ENCODE data around the gene EHBP1. TPM values are rescaled to one million over a fixed set of nuclear protein-coding genes. Genes with fewer than 3 reads are reported as not detected.

The EHBP1 gene
- total RNA-seq, 2 donors from 2014 or later = 22.4 to 22.9 TPM

GRCh38 chr2:62740221-62740620 is 34.7 kb downstream of the EHBP1 start:
- no peak overlapping the region for H3K27ac ChIP-seq
- H3K27me3 ChIP-seq = no peaks in the 10 kb centered on the region
- peaks cover 0 to 9% of the 10 kb centered on the region in 2 donors for H3K4me1 ChIP-seq
- H3K4me3 ChIP-seq = no peak overlapping the region
- no peak for DNase-seq (ENCODE audit: low spot score)
- no peaks in the 10 kb centered on the region for H3K36me3 ChIP-seq
- no peaks in the 10 kb centered on the region for H3K9me3 ChIP-seq
- TF ChIP-seq, protein P1, sequence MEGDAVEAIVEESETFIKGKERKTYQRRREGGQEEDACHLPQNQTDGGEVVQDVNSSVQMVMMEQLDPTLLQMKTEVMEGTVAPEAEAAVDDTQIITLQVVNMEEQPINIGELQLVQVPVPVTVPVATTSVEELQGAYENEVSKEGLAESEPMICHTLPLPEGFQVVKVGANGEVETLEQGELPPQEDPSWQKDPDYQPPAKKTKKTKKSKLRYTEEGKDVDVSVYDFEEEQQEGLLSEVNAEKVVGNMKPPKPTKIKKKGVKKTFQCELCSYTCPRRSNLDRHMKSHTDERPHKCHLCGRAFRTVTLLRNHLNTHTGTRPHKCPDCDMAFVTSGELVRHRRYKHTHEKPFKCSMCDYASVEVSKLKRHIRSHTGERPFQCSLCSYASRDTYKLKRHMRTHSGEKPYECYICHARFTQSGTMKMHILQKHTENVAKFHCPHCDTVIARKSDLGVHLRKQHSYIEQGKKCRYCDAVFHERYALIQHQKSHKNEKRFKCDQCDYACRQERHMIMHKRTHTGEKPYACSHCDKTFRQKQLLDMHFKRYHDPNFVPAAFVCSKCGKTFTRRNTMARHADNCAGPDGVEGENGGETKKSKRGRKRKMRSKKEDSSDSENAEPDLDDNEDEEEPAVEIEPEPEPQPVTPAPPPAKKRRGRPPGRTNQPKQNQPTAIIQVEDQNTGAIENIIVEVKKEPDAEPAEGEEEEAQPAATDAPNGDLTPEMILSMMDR (IDR thresholded peaks at IDR 0.05) = no peak

- Histone ChIP-seq H3K27ac (no peak overlapping the region), H3K4me3 (no peak overlapping the region), H3K9me3 (no peaks in the 10 kb centered on the region), H3K4me1 (peaks cover 0 to 9% of the 10 kb centered on the region in 2 donors), H3K27me3 (no peaks in the 10 kb centered on the region), H3K36me3 (no peaks in the 10 kb centered on the region)
- TF ChIP-seq, protein P1 (IDR thresholded peaks at IDR 0.05) = no peak
- no peak for DNase-seq (ENCODE audit: low spot score)
These were observed 35.6 kb downstream of the EHBP1 start for GRCh38 chr2:62741127-62741526.

GRCh38 chr2:62741954-62742722 is 36.6 kb downstream of the EHBP1 start:
- no peak overlapping the region for H3K4me3 ChIP-seq
- TF ChIP-seq, protein P1 (IDR thresholded peaks at IDR 0.05) = no peak

GRCh38 chr2:62743506-62743905 is 38.0 kb downstream of the EHBP1 start:
- Histone ChIP-seq H3K27ac (no peak overlapping the region), H3K27me3 (no peaks in the 10 kb centered on the region), H3K9me3 (no peaks in the 10 kb centered on the region), H3K36me3 (no peaks in the 10 kb centered on the region), H3K4me1 (peaks cover 0 to 9% of the 10 kb centered on the region in 2 donors), H3K4me3 (no peak overlapping the region)
- TF ChIP-seq, protein P1 (IDR thresholded peaks at IDR 0.05) = no peak
- DNase-seq (ENCODE audit: low spot score) = no peak

More at GRCh38 chr2:62741954-62742722, 36.6 kb downstream of the EHBP1 start:
- no peaks in the 10 kb centered on the region for H3K27me3 ChIP-seq
- no peaks in the 10 kb centered on the region for H3K9me3 ChIP-seq
- peaks cover 0 to 9% of the 10 kb centered on the region in 2 donors for H3K4me1 ChIP-seq
- H3K36me3 ChIP-seq = no peaks in the 10 kb centered on the region
- no peak for DNase-seq (ENCODE audit: low spot score)
- no peak overlapping the region for H3K27ac ChIP-seq

- H3K9me3 ChIP-seq = peaks cover 0 to 4% of the 10 kb centered on the region in 2 donors
- no peaks in the 10 kb centered on the region for H3K27me3 ChIP-seq
- no peak overlapping the region for H3K27ac ChIP-seq
- DNase-seq (ENCODE audit: low spot score) = no peak
- TF ChIP-seq, protein P1 (IDR thresholded peaks at IDR 0.05) = no peak
- H3K4me3 ChIP-seq = no peak overlapping the region
- peaks cover 0 to 9% of the 10 kb centered on the region in 2 donors for H3K4me1 ChIP-seq
- no peaks in the 10 kb centered on the region for H3K36me3 ChIP-seq
These were observed 39.1 kb downstream of the EHBP1 start for GRCh38 chr2:62744603-62745002.

Data from right atrium auricular region (tissue), 2 donors.